ENCODE data around the gene HACD3. TPM values are rescaled to one million over a fixed set of nuclear protein-coding genes. Genes with fewer than 3 reads are reported as not detected.
A peak's percentile ranks its signal among the peaks of the same experiment; 100 is the strongest.

HACD3 gene
- total and polyA plus RNA-seq, 9 of the 15 experiments (the other 6 are each of a cell fraction or from before 2014, with no cell fraction given): 48.1 to 117 (median 72.8) TPM

GRCh38 chr15:65610871-65611718 is 80.8 kb downstream of the HACD3 start, which contains the start of gene INTS14 (continued):
- TF ChIP-seq THAP12 (CRISPR knock-in tag; IDR thresholded peaks at IDR 0.05): peak; percentile 84

- Histone ChIP-seq H4K20me1 (replicated peaks; ENCODE audit: control insufficient read depth, insufficient read depth, low read length) (no peaks in the 10 kb centered on the region), H3K4me3 (peak overlapping the region; percentile 64), H3K4me2 (ENCODE audit: insufficient read depth, low read length) (peak overlapping the region; percentile 91), H3K79me2 (ENCODE audit: control insufficient read depth, insufficient read depth, low read length) (peaks cover 47% of the 10 kb centered on the region), H3K27me3 (ENCODE audit: control insufficient read depth in 2 of 2, insufficient read depth in 2 of 2, low read length in 2 of 2) (no peaks in the 10 kb centered on the region), H3K9me1 (ENCODE audit: control insufficient read depth, insufficient read depth, low read length) (no peaks in the 10 kb centered on the region), H3K27ac (ENCODE audit: extremely low read depth, low read depth, low read length) (peak overlapping the region; percentile 89), H3K36me3 (ENCODE audit: control insufficient read depth, insufficient read depth, low read length) (peaks cover 8% of the 10 kb centered on the region; the same call in 2 of the 3 replicates), H3K4me1 (replicated peaks in 1 of 2; ENCODE audit: control insufficient read depth in 2 of 2, insufficient read depth in 2 of 2, low read length in 2 of 2) (peaks cover 8 to 21% of the 10 kb centered on the region in 2 experiments; a peak in 4 of 5 replicates), H2AFZ (ENCODE audit: low read depth, low read length) (peak overlapping the region; percentile 97), H3K9me3 (replicated peaks; ENCODE audit: control insufficient read depth, insufficient read depth, low read depth, low read length) (no peaks in the 10 kb centered on the region), H3K9ac (ENCODE audit: insufficient read depth in 1 of 2, low read depth in 2 of 2, low read length in 2 of 2) (peak overlapping the region; percentile 87 to 88; a peak in 3 of 4 replicates)
- 67% methylated on average over 5 of the region's 5 CpGs for WGBS (ENCODE audit: insufficient coverage, low coverage, missing lambda C conversion rate)
- BruUV-seq (replicated peaks): no TSS peak
- POLR2A ChIA-PET: interaction anchor here (0.6 to 2.0 kb wide), 9 partner anchors 10 to 970 kb away, joined by 3 to 10 read pairs (median 4); partner anchors contain the start of genes DPP8, RAB11A, RNU5B-1 and SLC24A1
- in situ Hi-C loops (cut with MboI) (no loop called here), intact Hi-C loops (cut with micrococcal nuclease) (loop anchor here (2.0 to 10.0 kb wide), 2 partner anchors 257 to 363 kb away; partner anchors contain the start of gene RAB11A)
- DNase-seq (ENCODE audit: extremely low read depth in 1 of 4, low spot score in 3 of 4): peak in 2 of 4 experiments; percentile 26 to 35
- FAIRE-seq: no peak
- CTCF ChIA-PET (ENCODE audit: low intra/inter-chr PET ratio): no interaction called here
- ATAC-seq: no peak; the same call in 2 of the 3 replicates
- TF ChIP-seq ZNF639 (CRISPR knock-in tag; conservative IDR thresholded peaks at IDR 0.05 in 1 of 2, IDR thresholded peaks at IDR 0.05 in 1 of 2) (no peak), ZBTB9 (CRISPR knock-in tag; IDR thresholded peaks at IDR 0.05) (no peak), NELFE (IDR thresholded peaks at IDR 0.05; ENCODE audit: insufficient read depth, insufficient read length) (no peak), MEIS2 (IDR thresholded peaks at IDR 0.05; ENCODE audit: partially characterized antibody) (no peak), SMAD1 (IDR thresholded peaks at IDR 0.05; ENCODE audit: low read depth, low read length, partially characterized antibody) (no peak), ZNF395 (CRISPR knock-in tag; IDR thresholded peaks at IDR 0.05) (0 out of 2 replicates have a peak, but pooled peaks have one; percentile 11)
Measured at GRCh38 chr15:65611888-65612615, 81.8 kb downstream of the HACD3 start.

Data from K562 (cell line).